CD4-positive, alpha-beta T cell treated with Interleukin-10 for 1 hour (primary cell): ENCODE data around the gene CYB561D2.

Source experiments
- DNase-seq: peaks from one replicate; pipeline ENCODE4 v3.0.0-alpha.2; 2020

Gene CYB561D2

GRCh38 chr3:50393061-50393460, 42.4 kb downstream of the CYB561D2 start:
- no peak for DNase-seq

DNA sequence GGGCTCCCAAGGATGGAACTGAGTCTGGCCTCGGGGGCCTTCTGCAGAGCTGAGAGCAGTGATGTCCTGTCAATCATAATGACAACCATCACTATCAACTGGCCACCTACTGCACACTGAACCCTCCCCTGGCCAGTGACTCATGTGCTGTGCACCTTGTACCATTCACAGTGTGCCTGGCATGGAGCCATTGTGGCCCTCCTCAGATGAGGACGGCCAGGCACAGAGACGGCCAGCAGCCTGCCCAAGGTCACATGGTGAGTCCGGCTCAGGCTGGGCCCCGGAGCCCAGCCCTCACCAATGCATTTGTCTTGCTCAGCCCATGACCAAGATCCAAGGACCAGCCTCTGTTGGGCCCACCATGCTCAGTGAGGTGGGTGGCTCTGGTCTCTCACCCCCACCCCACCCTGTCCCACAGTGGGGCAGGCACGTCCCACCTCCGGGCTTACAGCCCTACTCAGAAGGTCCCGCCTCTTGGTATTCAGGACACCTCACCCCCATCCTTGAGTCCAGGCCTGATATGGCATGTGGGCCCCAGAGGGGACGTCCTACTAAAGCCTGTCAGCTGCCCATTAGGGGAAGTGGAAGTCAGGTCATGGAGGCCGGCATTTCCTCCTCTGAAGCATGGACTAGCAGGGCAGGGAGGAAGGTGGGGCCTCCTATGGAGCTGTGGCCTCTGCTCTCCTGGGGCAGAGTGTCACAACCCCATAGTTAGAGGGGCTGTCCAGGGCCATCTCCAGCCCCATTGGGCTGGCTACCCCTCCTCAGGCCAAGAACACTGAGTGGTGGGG, 44.6 kb downstream of the CYB561D2 start:
- DNase-seq, result peak; percentile 16

GRCh38 chr3:50396502-50396901, 45.8 kb downstream of the CYB561D2 start:
- no peak for DNase-seq

GRCh38 chr3:50401978-50402595, 51.4 kb downstream of the CYB561D2 start:
- DNase-seq, result no peak
